Esophagus muscularis mucosa (tissue), 3 donors: ENCODE measurements around the gene MAGI1.

Source experiments
- CTCF ChIP-seq, 3 experiments: fragments of 200-600 bp in 2 of 3; fragments of 450-650 bp in 1 of 3; sonication (generic) in 2 of 3; IDR thresholded peaks; one replicate each; pipeline ENCODE4 v1.5.1; 2017 to 2019; ENCODE audit warnings: antibody characterized with exemption in 3 of 3, mild to moderate bottlenecking in 2 of 3, moderate library complexity in 1 of 3
- POLR2AphosphoS5 ChIP-seq, 2 donors: sonication (generic); formaldehyde crosslinking; IDR thresholded peaks; one replicate each; pipeline ENCODE4 v1.6.1; 2017; ENCODE audit warnings: antibody characterized with exemption in 2 of 2

- TF ChIP-seq CTCF (IDR thresholded peaks at IDR 0.05) (no peak), POLR2AphosphoS5 (IDR thresholded peaks at IDR 0.05) (no peak)
Measured at GRCh38 chr3:65893631-65894030, 145.1 kb downstream of the MAGI1 start.
